ENCODE data around the gene OBSCN.

DNA sequence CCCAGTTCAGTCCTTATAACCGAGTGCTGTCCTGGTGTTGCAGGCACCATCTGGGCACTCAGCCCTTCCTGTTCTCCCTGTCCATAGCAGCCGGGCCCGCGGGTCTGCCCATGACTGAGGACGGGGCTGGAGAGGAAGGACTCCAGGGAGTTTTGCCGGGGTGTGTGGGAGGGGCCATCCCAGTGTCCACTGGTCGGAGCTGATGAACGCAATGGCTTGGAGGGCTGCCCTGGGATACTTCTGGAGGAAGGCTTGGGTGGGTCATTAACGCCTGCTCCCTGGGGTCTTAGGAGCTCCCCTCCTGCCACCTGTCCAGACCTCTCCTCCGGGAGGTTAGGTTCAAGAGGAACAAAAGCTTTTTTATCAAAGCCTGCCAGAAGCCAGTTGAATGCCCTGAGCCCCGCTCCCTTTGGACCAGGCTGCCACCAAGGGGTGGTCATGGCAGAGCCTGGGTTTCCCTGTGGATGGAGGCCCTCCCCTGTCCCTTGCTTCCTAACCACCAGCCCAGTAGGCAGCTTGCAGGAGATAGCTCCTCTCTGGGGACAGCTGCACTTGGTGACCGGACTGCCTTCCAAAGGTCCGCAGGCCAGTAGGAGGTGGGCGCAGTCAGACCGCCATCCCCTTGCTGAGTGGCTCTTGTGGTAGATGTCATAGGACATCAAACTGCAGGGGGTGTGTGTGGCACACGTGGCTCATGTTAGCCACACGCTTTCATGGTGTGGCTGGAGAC is 137.5 kb downstream of the OBSCN start:
- TF ChIP-seq TAF1 (IDR thresholded peaks at IDR 0.05; ENCODE audit: borderline replicate concordance, insufficient read depth, low read length) = no peak
- TF ChIP-seq SIN3A (IDR thresholded peaks at IDR 0.05; ENCODE audit: borderline replicate concordance, insufficient read depth, low read length) = no peak
- TF ChIP-seq, protein P1, sequence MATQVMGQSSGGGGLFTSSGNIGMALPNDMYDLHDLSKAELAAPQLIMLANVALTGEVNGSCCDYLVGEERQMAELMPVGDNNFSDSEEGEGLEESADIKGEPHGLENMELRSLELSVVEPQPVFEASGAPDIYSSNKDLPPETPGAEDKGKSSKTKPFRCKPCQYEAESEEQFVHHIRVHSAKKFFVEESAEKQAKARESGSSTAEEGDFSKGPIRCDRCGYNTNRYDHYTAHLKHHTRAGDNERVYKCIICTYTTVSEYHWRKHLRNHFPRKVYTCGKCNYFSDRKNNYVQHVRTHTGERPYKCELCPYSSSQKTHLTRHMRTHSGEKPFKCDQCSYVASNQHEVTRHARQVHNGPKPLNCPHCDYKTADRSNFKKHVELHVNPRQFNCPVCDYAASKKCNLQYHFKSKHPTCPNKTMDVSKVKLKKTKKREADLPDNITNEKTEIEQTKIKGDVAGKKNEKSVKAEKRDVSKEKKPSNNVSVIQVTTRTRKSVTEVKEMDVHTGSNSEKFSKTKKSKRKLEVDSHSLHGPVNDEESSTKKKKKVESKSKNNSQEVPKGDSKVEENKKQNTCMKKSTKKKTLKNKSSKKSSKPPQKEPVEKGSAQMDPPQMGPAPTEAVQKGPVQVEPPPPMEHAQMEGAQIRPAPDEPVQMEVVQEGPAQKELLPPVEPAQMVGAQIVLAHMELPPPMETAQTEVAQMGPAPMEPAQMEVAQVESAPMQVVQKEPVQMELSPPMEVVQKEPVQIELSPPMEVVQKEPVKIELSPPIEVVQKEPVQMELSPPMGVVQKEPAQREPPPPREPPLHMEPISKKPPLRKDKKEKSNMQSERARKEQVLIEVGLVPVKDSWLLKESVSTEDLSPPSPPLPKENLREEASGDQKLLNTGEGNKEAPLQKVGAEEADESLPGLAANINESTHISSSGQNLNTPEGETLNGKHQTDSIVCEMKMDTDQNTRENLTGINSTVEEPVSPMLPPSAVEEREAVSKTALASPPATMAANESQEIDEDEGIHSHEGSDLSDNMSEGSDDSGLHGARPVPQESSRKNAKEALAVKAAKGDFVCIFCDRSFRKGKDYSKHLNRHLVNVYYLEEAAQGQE (IDR thresholded peaks at IDR 0.05; ENCODE audit: insufficient read depth in 1 of 2, low read depth in 2 of 2, low read length in 2 of 2) = no peak
- TF ChIP-seq POLR2AphosphoS5 (IDR thresholded peaks at IDR 0.05; ENCODE audit: low read depth, low read length) = no peak
